ENCODE data around the gene FN3K.

GRCh38 chr17:82705756-82706155 is 29.7 kb upstream of the FN3K start:
- no peak for TF ChIP-seq CTCF (IDR thresholded peaks at IDR 0.05)
- no peak for TF ChIP-seq POLR2A (IDR thresholded peaks at IDR 0.05)

All from testis (tissue), 2 donors.